ENCODE measurements around the gene LTBP1. TPM values are rescaled to one million over a fixed set of nuclear protein-coding genes. Genes with fewer than 3 reads are reported as not detected.

LTBP1 gene
- total and polyA plus RNA-seq, 2 of the 13 experiments (the other 11 are each of a cell fraction or from before 2014, with no cell fraction given), result 0.12 to 0.22 TPM

DNA sequence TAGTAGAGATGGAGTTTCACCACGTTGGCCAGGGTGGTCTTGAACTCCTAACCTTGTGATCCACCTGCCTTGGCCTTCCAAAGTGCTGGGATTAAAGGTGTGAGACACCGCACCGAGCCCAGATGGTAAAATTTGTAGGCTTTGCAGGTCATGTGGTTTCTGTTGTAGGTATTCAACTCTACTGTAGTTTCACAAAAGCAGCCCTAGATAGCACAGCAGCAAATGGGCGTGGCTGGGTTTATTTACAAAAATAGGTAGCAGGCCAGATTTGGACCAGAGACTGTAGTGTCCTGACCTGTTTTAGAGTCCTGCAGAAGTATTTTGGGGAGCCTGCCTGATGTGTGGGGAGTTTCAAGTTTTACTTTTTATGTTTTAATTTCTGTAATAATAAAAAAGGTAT, 445.6 kb downstream of the LTBP1 start:
- DNase-seq (ENCODE audit: low spot score) (no peak), FAIRE-seq (no peak), ATAC-seq (no peak)
- H4K20me1 ChIP-seq (ENCODE audit: insufficient read depth, low read length), result no peaks in the 10 kb centered on the region
- in situ Hi-C loops (cut with HindIII; ENCODE audit: extremely low pct_ligation_motif_present, low pct_unique_long_range_greater_than_20kb), result no loop called here
- peaks cover 1 to 14% of the 10 kb centered on the region in 2 experiments; a peak in 1 of 5 replicates for H3K27me3 ChIP-seq (ENCODE audit: control insufficient read depth in 1 of 2, insufficient read depth in 2 of 2, low read length in 2 of 2)
- ChIA-PET CTCF (ENCODE audit: low intra/inter-chr PET ratio, low total read pairs) (no interaction called here), POLR2A (no interaction called here)
- no peak overlapping the region for H3K9ac ChIP-seq (ENCODE audit: insufficient read depth, low read depth, low read length)
- H3K9me3 ChIP-seq (ENCODE audit: low read length), result no peaks in the 10 kb centered on the region
- H3K27ac ChIP-seq (ENCODE audit: extremely low read length, insufficient read depth, low read length), result no peak overlapping the region
- H3K4me3 ChIP-seq (replicated peaks in 1 of 3; ENCODE audit: insufficient read depth in 1 of 3, low read depth in 2 of 3, low read length in 3 of 3), result no peak overlapping the region
- BruUV-seq (replicated peaks), result no TSS peak
- 29% methylated on average over 4 of the region's 4 CpGs for WGBS (ENCODE audit: low lambda C conversion rate)
- H3K79me2 ChIP-seq (ENCODE audit: insufficient read depth, low read length), result no peaks in the 10 kb centered on the region
- no peak for TF ChIP-seq ZNF446 (CRISPR knock-in tag; IDR thresholded peaks at IDR 0.05)
- no peak for TF ChIP-seq ZNF317 (CRISPR knock-in tag; IDR thresholded peaks at IDR 0.05)
- TF ChIP-seq, protein P1, sequence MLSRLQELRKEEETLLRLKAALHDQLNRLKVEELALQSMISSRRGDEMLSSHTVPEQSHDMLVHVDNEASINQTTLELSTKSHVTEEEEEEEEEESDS (CRISPR knock-in tag; IDR thresholded peaks at IDR 0.05; ENCODE audit: borderline replicate concordance), result no peak
- TF ChIP-seq GPN1 (CRISPR knock-in tag; IDR thresholded peaks at IDR 0.05; ENCODE audit: borderline replicate concordance), result no peak
- TF ChIP-seq CC2D1A (CRISPR knock-in tag; IDR thresholded peaks at IDR 0.05), result no peak
- H3K4me1 ChIP-seq (ENCODE audit: insufficient read depth, low read length), result 0 out of 2 replicates have a peak, but pooled peaks cover 8% of the 10 kb centered on the region
- H2AFZ ChIP-seq (ENCODE audit: low read length), result no peak overlapping the region
- H3K36me3 ChIP-seq (replicated peaks in 1 of 2; ENCODE audit: control insufficient read depth in 1 of 2, insufficient read depth in 2 of 2, low read length in 2 of 2), result no peaks in the 10 kb centered on the region
- intact Hi-C loops (cut with micrococcal nuclease; ENCODE audit: unreplicated experiment), result no loop called here
- H3K4me2 ChIP-seq (ENCODE audit: low read depth, low read length), result no peak overlapping the region

DNA sequence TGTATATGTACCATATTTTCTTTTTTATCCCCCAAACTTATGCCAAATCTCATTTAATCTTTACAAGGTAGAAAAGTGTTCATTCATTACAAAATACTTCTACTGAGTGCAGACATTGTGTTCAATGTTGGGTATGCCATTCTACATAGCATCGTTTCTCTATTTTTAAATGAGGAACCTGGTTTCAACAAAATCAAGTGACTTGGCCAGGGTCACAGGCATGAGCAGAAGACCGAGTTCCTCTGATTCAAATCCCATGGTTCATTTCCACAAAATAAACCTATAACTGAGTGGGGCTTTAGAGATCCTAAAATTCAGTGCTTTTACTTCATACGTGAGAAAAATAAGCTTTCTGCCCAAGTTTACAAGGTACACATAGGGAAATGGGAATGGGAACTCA, 448.3 kb downstream of the LTBP1 start:
- no peak for DNase-seq (ENCODE audit: low spot score)
- intact Hi-C loops (cut with micrococcal nuclease; ENCODE audit: unreplicated experiment) (no loop called here), in situ Hi-C loops (cut with HindIII; ENCODE audit: extremely low pct_ligation_motif_present, low pct_unique_long_range_greater_than_20kb) (no loop called here)
- Histone ChIP-seq H3K9me3 (ENCODE audit: low read length) (no peaks in the 10 kb centered on the region), H3K27ac (ENCODE audit: extremely low read length, insufficient read depth, low read length) (no peak overlapping the region), H4K20me1 (ENCODE audit: insufficient read depth, low read length) (no peaks in the 10 kb centered on the region), H3K36me3 (replicated peaks in 1 of 2; ENCODE audit: control insufficient read depth in 1 of 2, insufficient read depth in 2 of 2, low read length in 2 of 2) (no peaks in the 10 kb centered on the region), H3K9ac (ENCODE audit: insufficient read depth, low read depth, low read length) (no peak overlapping the region), H3K79me2 (ENCODE audit: insufficient read depth, low read length) (no peaks in the 10 kb centered on the region), H3K4me2 (ENCODE audit: low read depth, low read length) (no peak overlapping the region), H3K4me1 (ENCODE audit: insufficient read depth, low read length) (0 out of 2 replicates have a peak, but pooled peaks cover 8% of the 10 kb centered on the region), H2AFZ (ENCODE audit: low read length) (no peak overlapping the region), H3K27me3 (ENCODE audit: control insufficient read depth in 1 of 2, insufficient read depth in 2 of 2, low read length in 2 of 2) (peaks cover 0 to 13% of the 10 kb centered on the region in 2 experiments; a peak in 1 of 5 replicates), H3K4me3 (replicated peaks in 1 of 3; ENCODE audit: insufficient read depth in 1 of 3, low read depth in 2 of 3, low read length in 3 of 3) (no peak overlapping the region)
- TF ChIP-seq RBFOX2 (IDR thresholded peaks at IDR 0.05; ENCODE audit: low read depth, low read length), result no peak
- TF ChIP-seq, protein P2, sequence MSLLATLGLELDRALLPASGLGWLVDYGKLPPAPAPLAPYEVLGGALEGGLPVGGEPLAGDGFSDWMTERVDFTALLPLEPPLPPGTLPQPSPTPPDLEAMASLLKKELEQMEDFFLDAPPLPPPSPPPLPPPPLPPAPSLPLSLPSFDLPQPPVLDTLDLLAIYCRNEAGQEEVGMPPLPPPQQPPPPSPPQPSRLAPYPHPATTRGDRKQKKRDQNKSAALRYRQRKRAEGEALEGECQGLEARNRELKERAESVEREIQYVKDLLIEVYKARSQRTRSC (CRISPR knock-in tag; IDR thresholded peaks at IDR 0.05; ENCODE audit: low read depth), result no peak
- no peak for TF ChIP-seq ETV5 (CRISPR knock-in tag; IDR thresholded peaks at IDR 0.05; ENCODE audit: borderline replicate concordance)
- POLR2A ChIA-PET, result no interaction called here
- 36% methylated on average over 3 of the region's 3 CpGs for WGBS (ENCODE audit: low lambda C conversion rate)
- CTCF ChIA-PET (ENCODE audit: low intra/inter-chr PET ratio, low total read pairs), result interaction anchor here (1.4 kb wide), 1 partner anchor 622 kb away, joined by 3 read pairs; no protein-coding TSS in a partner anchor
- no peak for ATAC-seq
- no TSS peak for BruUV-seq (replicated peaks)
- FAIRE-seq, result peak; percentile 42

Measured in HepG2 (cell line).